Activated CD8-positive, alpha-beta memory T cell treated with anti-CD3 and anti-CD28 coated beads, Interleukin-2, amount 50 U/mL, for 1 hour (primary cell): Measurements from ENCODE around the gene SCO2.

Experiments
- DNase-seq: peaks from one replicate; pipeline ENCODE4 v3.0.0-alpha.2; 2020; ENCODE audit errors: extremely low read depth

Gene SCO2

DNA sequence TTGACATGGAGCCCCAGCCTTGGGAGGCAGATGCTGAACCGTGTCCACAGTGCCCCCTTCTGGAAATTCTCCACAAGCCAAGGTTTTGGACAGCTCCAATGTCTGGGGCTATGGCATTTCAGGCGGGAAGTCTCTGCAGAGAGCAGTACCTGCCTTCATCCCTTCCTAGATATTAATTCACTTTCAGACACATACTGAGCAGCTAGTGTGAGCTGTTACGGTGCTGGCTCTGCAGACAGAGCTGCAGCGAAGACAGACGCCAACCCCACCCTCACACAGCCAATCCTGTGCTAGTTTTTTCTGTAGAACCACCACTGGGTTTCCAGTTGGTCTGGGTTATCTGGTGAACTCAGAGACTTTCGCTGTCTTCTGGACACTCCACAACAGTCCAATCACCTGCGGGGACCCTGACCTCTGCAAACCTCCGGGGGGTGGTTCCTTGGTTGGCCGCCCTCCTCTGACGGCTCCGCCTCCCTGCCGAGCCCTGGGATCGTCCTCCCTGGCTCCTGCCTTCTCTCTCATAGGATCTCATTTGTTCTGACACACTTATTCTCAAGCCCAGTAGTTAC lies 27.0 kb downstream of the SCO2 start:
- peak; percentile 29 for DNase-seq

GRCh38 chr22:50497093-50497492 lies 28.3 kb downstream of the SCO2 start:
- no peak for DNase-seq

GRCh38 chr22:50490531-50491308 lies 34.7 kb downstream of the SCO2 start:
- DNase-seq: no peak

DNA sequence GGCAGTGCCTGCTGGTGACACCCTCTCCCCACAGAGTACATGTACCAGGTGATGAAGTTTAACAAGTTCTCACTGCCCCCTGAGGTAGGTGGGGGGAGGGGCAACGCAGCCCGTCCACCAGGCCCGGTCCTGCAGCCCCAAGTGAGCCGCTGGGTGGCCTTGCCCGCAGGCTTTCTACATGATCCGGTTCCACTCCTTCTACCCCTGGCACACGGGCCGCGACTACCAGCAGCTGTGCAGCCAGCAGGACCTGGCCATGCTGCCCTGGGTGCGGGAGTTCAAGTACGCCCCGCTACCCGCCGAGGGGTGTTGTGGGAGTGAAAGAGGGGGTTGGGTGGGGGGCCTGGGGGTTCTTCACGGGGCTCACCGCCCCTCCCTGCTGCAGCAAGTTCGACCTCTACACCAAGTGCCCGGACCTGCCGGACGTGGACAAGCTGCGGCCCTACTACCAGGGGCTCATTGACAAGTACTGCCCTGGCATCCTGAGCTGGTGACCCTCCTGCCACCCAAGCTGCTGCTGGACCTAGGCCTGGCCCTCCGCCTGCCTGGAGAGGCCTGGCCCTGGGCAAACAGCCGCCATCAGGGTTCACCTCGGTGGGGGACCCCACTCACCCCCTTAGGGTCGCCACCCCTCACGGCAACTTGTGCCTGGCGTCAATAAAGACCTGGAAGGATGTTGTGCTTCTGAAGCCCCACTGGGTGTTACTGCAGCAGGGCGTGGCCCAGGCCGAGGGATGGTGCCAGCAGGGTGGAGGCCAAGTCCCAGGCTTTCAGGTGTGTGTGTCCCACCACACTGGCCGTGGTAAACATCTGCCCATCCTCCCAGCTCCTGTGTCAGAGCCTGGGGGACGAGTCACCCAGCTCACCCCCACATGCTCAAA lies 35.8 kb downstream of the SCO2 start:
- no peak for DNase-seq

GRCh38 chr22:50488886-50489285 lies 36.5 kb downstream of the SCO2 start:
- DNase-seq: no peak

DNA sequence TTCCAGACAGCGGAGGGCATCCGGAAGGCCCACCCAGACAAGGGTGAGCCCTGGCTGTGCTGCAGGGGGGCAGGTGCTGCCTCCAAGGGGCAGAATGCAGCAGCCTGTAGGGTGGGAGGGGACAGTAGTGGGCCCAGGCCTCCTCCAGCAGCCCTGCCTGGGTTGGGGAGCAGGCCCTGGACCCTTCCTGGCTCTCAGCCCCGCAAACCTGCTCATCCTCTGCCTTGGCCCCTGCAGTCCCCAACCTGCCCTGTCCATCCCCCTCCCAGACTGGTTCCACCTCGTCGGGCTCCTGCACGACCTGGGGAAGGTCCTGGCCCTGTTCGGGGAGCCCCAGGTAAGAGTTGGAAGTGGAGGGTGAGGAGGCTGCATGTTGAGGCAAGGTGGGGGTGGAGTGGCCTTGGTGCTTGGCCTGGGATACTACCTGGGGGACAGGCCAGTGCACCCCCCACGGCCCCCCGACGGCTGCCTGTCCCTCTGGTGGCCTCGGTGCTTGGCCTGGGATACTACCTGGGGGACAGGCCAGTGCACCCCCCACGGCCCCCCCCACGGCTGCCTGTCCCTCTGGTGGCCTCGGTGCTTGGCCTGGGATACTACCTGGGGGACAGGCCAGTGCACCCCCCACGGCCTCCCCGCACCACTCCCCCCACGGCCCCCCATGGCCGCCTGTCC lies 37.3 kb downstream of the SCO2 start:
- no peak for DNase-seq

DNA sequence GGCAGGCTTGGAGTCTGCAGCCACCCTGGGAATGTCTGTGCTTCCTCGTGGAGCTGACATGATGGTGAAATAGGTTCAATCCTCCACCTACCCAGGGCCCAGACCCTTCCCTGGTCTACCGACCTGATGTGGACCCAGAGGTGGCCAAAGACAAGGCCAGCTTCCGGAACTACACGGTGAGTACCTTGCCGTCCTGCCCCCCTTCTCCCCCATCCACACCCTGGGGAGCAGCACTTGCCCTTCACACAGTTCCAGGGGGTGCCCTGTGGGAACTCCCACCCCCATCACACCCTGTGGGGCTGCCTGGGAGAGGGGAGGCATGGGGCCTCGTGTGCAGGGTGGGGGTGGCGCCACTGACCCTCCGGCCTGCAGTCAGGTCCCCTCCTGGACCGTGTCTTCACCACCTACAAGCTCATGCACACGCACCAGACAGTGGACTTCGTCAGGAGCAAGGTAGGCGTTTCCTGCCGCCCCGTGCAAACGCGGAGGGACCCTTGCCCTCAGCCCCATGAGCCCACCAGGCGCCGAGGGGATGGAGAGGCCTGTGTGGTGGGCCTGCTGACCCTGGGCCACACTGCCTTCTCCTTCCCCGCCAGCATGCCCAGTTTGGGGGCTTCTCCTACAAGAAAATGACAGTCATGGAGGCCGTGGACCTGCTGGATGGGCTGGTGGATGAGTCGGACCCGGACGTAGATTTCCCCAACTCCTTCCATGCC lies 38.0 kb downstream of the SCO2 start:
- no peak for DNase-seq

DNA sequence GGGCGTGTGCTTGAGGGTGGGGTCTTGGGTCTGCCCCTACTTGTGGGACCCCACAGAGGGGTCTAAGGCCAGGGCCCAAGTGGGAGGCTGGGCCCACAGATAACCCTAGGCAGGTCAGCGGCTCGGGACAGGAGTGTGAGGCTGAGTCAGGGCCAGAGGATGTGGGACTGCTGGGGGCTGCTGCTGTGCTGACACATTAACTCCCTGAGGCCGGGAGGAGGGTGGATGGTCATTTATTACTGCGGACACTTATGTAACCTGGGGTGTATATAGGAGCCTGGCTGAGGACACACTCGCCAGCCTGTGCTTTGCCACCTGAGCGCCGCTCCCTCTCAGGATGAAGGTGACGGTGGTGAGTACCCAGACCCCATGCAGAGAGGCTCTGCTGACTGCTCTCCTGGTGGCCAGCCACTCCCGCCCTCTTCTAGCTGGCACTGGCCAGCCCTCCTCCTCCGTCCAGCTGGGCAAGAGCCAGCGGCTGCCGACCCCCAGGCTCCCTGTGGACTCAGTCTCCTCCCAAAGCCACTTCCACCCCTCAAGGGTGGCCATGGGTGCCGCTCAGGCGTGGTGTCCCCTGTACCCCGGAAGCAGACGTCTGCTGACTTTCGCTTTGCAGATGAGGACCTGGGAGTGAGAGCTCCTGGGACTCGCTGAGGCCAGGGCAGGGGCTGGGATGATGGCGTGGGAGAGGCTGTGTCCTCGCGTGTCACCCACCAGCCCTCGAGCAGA lies 38.7 kb downstream of the SCO2 start, which contains the start of gene MIOX:
Gene MIOX (plus strand): TSS at position 299 of the 729 bp plus-strand sequence. CDS start 39 bp downstream, at position 338.
- DNase-seq: no peak

- no peak for DNase-seq
These were observed 39.9 kb downstream of the SCO2 start for GRCh38 chr22:50485221-50486131.

DNA sequence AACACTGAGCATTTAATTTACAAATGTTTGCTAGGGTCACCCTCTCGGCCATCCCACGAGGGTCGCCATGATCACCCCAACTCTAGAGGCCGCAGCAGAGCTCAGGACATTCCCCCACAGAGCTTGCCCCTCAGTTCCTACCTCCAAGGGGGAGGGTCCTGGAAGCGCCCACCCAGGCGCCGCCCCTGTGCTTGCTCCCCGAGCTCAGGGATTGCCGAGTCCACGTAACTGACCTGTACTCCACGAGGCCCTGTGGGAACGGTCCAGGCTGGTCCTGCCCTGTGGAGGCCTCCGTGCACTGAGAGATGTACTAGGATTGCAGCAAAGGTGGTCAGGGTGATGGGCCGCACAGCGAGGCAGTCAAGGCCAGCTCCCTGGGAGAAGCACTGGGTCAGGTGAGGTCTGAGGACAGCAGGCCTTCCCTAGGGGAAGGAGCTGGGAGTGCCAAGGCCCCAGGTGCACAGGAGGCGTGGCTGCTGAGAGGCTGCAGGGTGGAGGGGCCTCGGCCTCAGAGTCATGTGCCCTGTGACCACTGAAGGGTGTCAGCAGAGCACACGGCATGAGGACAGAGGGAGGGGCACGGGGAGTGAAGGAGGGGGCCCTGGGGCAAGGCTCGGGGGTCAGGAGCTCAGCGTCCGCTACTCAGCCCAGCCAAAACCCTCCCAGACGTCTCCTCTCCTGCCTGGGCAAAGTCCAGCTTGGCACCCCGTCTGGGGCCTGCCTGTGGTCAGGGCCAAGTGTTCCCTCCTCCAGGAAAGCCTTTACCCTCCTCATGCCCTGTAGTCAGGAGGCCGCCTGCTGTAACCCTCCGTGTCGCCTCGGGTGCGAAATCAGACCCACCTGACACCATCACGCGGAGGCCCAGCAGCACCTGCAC lies 41.2 kb downstream of the SCO2 start:
- no peak for DNase-seq

- DNase-seq: no peak
These were observed 41.8 kb downstream of the SCO2 start for GRCh38 chr22:50483556-50483955.

GRCh38 chr22:50483106-50483505 lies 42.3 kb downstream of the SCO2 start:
- DNase-seq: no peak

DNA sequence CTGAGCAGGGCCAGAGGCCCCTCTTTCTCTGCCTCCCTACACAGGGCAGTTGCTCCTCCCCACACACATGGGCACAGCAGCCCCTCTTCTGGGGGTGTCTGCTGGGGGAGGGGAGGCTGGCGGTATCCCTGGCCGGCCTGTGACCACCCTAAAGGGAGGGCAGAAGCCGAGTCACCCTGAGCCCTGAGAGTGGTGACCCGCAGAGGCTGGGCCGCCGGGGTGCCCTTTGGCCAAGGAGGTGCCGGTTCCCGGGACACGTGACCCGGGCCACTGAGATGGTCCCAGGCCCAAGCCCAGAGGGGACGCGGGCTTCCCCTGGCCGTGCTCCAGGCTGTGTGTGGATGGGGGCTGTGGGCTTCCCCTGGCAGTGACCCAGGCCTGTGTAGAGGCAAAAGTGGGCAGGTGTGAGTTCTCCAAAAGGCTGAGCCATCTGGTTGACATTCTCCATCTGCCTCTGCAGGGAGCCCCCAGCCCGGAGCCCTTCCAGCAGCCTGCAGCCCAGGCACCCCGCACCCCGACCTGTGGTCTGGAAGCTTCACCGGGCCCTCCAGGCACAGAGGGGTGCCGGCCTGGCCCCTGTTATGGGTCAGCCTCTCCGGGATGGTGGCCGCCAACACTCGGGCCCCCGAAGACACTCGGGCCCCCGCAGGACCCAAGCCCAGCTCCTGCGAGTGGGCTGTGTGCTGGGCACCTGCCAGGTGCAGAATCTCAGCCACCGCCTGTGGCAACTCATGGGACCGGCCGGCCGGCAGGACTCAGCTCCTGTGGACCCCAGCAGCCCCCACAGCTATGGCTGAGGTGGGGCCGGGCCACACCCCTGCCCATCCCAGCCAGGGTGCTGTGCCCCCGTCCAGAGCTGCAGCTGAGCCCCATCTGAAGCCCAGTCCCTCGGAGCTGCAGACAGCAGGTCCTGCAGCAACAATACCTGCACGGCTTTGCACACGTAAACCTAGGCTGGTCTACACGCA lies 43.0 kb downstream of the SCO2 start:
- DNase-seq: no peak

GRCh38 chr22:50481440-50482106 lies 43.8 kb downstream of the SCO2 start, which contains the start of gene ADM2:
Gene ADM2 (plus strand): TSS chr22:50481543. CDS start chr22:50481848, 305 bp downstream.
- DNase-seq: no peak

GRCh38 chr22:50481045-50481439 lies 44.4 kb downstream of the SCO2 start:
- DNase-seq: no peak

GRCh38 chr22:50479721-50480120 lies 45.7 kb downstream of the SCO2 start:
- no peak for DNase-seq

- no peak for DNase-seq
These were observed 47.5 kb downstream of the SCO2 start for GRCh38 chr22:50477923-50478322.
